Hindlimb muscle (tissue), 1 donor: ENCODE results near the gene TANGO2. TPM values are rescaled to one million over a fixed set of nuclear protein-coding genes. Genes with fewer than 3 reads are reported as not detected.

Source experiments
- DNase-seq: peaks from one replicate; pipeline ENCODE4 v3.0.0-alpha.2; 2013
- polyA plus RNA-seq: library from polyadenylated mRNA; unstranded; fragments of 120-200 nt; gene quantifications from one replicate; pipeline ENCODE4 v1.2.1, GENCODE V29; 2013; ENCODE audit not compliant: insufficient read length

TANGO2 gene
- polyA plus RNA-seq, 1 donor: 12.6 TPM

DNA sequence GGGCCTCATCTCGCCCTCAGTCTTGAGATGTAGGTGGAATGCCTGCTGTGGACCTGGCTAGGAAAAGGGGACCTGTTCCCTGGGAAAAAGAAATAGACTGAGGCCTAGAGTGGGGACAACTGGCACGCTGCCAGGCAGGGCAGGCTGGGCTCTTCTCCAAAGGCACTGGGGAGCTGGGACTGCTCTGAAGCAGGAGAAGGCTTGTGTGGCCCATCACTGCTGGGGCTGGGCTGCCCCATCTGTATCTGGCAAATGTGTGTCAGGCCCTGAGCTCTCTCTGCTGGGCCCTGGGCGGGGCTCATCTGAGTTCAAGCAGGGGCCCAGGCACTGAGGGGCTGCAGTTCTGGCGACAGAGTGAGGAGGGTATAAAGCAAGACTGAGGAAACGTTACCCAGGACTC lies 37.2 kb upstream of the TANGO2 start:
- DNase-seq: no peak

DNA sequence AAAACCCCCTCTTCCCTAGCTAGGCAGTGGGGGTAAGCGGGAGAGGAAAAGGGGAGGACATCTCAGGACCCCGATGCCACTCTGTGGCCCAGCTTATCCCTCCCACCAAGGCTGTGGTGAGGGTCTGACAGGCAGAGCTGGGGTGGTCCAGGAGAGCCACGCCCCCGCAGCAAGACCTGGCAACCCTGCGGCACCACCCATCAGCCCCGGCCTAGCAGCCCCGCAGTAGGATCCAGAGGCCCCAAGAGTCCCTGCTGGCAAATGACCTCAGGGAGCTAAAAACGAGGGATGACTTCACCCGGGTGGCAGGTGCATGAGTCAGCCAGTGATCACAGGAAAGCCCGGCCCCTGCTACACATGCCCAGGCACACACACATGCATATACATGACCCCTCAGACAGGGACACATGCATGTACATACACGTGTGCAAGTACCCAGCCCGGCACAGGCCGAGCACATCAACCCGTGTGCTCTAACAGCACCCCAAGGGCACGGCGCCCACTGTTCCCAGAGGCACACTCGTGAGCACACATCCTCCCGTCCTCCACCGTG lies 36.6 kb upstream of the TANGO2 start:
- DNase-seq: no peak

DNA sequence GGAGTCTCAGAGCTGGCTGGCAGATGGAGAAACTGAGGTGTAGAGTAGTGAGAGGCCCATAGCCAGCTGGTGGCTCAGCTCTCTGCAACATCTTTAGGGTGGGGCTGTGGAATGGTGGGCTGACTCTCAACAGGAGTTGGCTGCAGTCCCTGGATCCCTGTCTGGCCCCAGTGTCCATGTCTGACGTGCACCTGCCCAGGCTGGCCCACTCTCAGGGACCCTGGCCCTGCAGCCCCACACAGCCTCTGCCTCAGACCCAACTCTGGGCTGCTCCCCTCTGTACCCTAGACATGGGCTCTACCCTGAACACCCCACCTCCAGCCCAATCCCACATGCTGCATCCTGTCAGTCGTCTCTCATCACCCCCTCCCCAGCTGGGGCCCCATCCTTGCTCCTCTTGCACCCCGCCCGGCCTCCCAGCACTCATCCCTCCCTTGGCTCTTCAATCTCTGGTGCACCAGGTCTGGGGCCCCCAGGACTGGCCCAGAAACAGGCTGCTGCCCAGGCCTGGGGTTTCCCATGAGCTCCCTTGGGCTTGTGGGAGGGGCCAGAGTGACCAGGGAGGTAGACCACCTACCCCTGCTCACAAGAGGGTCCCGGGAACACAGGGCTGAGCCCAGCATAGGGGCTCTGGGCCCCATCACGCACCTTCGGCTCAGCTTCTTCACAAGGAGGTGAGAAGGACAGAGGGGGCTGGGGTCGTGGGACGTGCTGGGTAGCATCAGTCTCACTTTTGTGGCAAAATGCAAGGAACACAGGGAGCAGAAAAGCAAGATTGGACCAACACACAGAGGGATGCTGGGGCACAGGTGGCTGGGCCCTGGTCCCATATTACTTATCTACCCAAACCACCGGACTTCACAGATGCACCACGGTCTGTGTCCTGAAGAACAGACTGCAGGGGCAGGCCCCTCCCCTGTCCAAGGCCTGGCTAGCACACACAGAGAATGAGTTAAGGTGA lies 35.8 kb upstream of the TANGO2 start:
- DNase-seq: no peak

DNA sequence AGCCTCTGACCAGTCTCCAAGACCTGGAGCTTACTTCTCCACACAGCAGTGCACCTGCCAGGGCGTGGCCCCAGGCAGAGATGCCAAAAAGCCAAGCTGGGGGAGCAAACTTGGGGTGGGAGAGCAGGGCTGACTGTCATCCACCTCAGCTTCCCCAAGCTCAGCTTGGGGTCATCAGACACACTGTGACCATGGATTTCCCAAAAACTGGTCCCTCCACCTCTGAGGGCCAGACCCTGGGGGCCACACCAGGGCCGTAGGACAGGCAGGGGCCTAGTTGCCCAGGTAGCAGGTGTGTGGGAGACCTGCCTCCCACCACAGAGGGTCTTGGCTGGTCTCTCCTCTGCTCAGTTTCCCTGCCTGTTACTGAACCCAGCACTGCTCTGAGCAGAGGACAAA lies 34.9 kb upstream of the TANGO2 start:
- DNase-seq: no peak

DNA sequence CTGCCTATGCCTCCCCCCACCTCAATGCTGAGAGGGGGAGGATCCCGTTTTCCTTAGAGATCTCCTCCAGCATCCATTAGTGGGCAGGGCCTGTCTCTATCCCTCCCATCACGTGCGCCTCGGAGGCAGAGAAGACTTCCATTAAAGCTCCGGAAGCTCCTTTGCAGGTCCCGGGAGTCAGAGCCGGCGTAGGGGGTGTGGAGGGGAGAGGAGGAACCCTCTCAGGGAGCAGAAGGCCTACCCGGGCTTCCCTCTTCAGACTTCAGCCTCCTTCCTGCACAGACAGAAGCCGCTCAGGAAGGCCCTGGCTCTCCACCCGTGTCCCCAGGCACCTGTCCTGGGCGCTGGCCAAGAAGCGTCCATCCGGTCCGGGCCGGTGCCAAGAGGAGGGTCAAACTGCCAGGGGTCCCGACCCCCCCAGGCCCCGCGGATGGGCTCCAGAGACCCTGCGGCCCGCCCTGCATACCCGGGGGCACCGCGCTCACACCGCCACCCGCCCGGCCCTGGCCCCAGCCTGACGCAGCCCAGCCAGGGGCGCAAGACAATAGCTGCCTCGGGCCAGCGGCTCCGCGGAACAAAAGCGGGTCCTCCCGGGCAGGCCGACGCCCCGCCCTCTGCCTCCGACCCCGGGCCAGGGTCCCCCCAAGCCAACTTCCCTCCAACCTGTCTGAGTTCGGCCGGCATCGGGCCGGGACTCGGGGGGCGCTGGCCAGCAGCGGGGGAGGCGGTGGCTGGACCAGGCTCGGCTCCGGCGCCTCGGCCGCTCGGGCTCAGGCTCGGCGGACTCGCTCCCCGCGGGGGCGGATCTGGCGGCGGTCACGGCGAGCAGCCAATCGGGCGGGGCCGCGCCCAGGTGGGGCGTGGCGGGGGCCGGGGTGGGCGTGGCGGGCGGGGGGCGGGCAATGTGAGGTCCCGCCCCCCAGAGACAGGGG lies 34.2 kb upstream of the TANGO2 start:
- DNase-seq: peak; percentile 83

DNA sequence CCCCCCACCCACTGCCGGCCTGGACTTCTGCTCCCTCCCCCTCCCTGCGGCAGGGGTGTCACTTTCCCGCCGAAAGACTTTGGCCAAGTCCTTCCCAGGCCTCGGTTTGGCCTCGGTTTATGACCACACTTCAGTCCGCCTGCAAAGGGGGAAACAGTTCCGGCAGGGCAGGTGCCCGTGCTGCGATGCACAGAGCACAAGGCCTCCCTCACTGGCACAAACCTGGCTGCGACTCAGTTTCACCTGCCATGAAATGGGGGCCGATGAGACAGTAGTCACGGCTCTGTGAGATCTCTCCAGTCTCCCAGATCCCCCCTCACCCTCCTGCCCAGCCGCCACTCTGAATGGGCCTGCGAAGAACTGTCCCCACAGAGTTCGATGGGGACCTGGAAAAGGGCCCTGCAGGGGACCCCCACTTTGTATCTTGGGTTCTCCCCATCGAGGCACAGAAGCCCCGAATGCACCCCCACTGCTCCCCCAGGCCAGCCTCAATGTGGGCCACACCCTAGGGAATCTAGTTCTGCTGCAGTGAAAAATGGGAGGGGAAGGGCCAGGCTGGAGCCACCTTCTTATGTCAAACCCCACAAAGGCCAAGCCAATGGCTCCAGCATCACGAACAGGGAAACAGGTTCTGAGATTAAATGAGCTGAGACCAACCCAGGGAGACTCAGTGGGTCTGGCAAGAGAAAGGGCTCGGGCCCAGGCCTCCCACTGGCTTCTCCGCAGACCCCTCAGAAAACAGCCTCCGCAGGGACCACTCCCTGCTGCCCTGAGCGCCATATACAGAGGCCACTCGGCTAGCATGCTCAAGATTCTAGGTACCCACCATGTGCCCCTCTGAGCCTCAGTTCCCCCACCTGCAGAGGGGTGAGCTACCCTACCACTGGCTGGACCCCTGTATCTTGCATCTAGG lies 33.3 kb upstream of the TANGO2 start:
- DNase-seq: no peak

DNA sequence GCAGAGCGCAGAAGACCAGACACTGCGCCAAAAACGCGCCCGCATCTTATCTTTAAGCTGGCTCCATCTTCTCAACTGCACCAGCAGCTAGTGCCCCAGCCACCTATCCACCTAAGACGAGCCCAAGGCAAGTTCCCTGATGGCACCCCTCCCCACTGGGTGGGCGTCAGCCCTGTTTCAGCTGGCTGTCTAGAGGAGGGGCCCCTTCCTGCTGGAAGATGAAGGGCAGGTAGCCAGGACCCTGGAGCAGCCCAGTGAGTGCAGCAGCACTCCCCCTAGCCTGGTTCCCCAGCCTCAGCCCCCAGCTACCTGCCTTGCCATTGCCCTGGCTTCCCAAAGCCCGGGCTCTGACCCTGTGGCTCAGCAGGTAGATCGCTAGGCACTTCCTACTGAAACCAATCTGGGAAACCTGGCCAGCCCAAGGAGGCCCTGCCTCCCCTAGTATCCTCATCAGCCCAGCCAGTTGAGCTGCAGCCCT lies 32.5 kb upstream of the TANGO2 start:
- DNase-seq: no peak

DNA sequence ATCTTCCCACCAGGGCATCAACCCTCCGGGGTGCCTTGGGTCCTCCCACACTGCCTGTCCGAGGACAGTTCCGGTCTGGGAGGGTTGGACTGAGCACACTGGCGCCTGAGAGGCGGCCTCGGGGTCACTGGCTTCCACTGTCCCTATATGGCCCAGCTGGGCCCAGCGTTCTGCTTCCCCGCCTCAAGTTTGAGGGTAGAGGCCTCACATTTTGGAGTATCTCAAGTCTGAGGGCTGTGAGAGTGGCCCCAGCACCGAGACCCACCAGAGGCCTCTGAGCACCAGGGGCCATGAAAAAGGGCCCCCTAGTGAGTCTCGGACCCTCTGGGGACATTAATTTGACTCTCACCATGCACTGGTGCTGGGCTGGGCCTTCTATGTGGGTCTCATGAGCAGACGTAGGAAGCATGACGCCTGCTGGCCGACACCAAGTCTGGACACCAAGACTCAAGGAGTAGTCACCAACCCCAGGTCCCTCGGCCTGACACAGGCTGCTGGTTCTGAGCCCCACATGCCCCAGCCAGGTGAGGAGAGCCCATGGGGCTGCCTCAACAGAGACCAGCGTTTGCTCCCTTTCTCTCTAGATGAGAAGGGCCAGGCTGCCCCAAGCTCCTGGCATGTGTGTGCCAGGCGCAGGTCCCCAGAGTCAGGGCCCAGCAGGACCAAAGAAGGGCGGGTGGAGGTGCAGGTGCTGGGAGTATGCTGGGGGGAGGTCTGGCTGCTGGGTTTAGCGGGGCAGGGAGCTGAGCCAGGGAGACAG lies 31.8 kb upstream of the TANGO2 start:
- DNase-seq: no peak

DNA sequence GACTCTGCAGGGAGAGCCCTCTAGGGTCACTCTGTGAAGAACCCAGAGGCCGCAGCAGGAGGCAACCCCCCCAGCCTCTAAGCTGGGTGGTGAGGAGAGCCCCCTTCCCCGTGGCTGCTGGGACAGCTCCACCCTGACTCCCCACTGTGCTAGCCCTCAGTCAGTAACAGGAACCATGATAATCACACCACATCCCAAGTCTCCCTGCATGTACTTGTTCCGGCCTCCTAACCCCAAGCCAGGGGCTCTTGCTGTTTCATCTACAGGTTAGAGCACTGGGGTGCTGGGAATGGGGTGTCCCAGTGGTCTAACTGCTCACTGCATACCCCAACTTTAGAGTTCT lies 31.2 kb upstream of the TANGO2 start:
- DNase-seq: no peak

DNA sequence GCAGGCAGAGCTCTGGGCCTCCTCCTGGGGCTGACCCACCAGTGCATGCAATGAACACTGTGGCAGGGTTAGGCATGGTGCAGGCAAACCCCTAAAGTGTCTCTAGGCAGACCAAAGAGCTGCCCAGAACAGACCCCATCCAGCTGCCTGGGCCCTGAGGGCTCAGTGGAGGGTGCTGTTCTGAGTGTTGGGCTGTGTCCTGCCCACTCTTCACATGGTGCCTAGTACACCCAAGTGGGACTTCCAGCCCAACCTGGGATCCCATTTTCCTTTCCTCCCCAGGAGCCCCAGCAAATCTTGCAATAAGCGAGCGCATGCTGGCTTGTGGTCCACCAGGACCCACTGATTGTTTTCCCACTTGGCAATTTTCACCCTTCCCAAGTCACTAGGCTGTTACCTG lies 30.7 kb upstream of the TANGO2 start:
- no peak for DNase-seq

DNA sequence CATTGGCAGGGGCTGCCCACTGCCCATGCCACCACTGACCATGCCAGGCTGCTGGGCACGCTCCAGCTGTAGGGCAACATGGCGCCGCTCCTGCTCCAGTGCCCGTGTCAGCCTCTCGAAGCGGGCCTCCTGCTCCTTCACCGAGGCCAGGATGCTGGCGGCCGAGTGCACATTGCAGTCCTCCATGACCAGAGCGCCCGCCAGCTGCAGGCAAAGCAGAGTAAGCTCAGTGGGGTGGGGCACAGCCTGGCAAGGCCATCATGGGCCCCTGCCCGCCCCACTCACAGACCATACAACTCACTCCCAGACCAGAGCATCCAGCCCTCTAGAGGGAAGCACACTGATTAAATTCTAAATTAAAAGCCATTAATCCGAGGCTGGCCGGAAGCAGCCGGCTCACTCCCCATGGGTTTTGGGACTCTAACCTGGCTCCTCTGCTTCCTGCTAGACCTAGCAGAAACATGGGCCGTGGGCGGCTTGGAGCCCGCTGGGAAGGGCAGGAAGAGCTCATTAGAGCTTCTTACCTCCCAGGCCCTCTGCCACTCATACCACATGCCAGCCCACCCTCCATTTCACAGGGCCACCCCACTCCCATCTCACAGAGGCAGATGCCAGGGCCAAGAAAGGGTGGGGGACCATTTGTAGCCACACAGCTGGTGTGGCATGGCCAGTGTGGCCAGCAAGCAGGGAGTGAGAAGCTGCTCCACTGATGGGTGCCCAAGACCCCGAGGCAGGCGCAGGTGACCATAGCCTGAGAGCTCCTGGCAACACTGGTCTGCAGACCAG lies 30.1 kb upstream of the TANGO2 start:
- DNase-seq: no peak

DNA sequence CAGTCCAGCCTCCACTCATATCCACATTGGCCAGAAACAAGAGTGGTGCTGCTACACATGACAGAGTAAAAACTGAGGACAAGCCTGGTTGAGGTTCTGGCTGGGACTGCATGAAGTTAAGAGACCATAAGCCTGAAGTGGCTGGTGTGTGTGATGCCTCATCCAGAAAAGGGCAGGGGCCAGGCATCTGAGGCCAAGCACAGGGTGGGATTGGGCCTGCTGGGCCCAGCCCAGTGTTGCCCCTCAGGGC lies 29.6 kb upstream of the TANGO2 start:
- no peak for DNase-seq

DNA sequence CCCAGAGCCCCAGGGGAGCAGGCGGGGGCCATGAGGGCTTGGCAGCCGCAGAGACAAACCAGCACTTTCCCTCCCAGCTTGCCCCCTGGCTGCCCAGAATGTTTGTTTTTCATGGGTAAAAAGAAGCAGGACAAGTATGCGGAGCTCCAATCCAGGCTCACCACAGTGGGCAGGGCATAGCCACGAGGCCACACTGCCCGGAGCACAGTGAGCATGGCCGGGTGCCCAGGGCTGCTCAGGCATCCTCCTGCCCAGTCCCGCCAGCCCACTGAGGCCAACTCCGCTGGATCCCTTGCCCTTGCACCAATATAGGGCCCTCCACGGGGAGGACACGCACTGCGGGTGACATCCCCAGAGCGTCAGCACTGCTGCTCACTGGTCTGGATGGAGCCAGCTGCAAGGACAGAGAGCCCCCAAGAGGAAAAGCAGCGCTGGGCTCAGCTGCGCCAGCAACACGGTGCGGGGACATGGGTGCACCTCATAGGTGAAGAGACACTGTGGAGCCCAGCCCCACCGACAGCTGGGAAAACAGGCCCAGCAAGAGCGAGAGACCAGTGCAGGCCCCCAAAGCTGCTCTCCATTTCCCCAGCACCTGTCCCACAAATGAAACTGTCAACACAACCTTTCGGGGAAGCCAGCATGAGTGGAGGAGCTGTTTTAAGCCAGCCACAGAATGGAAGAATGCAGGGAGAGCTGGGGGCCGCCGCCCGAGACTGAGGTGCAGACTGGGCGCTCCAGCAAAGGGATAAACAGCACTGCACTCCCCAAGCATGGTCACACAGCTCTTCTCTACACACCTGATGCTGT lies 29.1 kb upstream of the TANGO2 start:
- no peak for DNase-seq

DNA sequence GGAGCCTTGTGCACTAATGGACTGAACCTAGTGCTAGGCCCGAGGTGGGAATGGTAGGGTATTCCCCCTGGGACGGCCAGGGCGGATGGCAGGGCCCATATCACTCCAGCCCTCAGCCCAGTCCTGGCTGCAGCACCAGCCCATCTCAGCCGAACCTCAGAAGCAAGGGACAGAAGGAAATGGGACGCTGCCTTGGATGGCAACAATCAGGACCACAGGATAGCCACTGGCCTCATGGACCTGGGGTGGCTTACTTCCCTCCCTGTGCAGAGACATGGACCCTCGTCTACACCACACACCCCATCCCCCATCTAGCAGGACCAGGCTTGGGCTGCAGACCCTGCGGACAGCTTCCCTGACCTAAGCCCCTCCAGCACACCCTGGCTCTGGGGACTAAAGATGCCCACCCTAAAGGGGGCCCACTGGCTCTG lies 28.4 kb upstream of the TANGO2 start:
- DNase-seq: no peak

DNA sequence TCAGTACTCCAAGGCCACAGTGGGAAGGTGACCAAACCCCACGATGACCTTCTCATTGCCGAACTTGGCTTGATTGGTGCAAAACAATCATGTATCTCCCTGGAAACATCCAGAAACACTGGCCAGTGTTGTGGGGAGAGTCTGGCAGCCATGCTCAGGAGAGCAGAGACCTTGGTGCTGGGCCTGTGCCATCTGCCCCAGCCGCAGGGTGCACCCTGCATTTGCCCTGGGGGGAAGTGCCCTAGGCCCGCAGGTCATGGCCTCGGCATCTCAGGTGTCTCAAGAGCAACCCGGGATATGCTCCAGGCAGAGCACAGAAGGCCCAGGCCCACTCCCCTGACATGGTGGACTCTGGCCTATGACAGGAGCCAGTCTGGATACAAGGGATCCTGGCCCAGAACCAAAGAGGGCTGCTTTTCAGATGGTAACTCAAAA lies 28.0 kb upstream of the TANGO2 start:
- no peak for DNase-seq

DNA sequence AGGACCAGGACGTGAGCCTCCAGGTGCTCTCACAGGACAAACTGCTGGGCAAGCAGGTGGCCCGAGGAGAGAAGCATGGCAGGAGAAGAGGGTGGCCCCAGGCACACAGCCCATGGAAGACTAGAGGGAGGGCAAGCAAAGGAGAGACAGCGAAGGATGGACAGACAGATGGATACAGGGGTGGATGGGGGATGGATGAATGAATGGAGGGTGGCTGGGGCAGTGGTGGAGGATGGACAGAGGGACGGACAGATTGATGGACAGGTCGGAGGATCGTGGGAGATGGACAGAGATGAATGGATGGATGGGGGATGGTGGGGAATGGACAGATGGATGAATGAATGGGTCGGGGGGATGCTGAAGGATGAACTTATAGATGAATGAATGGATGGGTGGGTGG lies 27.0 kb upstream of the TANGO2 start:
- no peak for DNase-seq

DNA sequence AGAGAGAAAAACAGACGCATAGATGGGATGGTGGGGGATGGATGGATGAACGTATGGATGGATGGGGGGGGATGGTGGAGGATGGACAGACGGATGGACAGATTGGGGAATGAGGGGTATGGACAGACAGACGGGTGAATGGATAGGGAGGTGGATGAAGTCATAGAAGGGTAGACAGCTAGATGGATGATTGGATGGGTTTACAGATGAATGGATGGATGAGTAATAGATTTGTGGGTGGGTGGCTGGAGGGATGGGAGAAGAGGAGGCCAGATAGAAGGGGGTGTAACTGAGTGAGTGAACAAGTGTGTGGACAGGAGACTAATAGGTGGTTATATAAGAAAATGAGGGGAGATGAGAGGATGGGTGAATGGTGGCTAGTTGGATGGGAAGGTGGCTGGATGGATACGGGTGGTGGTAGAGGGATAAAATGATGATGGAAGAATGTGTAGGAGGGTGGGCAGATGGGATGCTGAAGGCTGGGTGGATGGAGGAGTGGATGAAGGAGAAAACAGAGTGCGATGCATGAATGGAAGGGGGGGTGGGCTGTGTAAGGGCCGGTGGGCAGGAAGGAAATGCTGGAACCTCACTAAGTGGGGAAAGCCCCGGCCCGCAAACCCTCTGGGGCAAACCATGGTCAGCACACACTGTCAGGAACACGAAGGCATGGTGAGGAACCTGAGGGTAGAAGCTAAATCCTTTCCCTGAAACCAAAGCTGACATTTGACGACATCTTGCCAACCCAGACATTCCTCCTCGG lies 25.9 kb upstream of the TANGO2 start:
- no peak for DNase-seq

DNA sequence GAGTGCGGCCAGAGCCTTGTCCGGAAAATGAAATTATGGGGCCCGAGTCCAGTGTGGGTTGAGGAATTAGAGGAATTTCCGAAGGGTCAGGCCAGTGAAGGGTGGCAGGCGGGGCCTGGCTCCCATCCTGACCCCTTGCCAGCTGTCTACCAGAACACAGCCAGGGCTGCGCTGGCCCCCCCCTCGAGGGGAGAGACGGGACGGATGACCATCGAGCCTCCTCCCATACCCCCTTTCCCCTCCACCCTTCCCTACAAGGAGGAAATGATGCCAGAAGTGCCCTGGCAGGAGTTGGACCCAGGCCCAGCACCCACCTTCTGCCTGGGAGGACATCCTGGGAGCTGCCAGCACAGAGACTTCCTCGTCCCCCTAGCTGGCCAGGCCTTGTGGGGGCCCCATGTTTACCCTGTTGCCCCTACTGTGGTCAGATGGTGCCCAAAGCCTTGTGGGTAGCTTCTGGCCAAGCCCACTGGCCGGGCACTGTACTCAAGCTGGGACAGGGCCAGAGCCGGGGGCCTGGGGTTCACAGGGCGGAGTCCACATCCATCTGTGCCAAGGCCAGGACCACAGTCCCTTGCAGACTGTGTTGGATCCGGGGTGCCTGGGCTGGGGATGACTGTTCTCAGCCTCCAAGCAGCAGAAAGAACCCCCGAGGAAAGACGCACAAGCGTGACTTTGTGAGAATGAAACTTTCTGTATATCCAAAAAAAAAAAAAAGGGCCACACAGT lies 25.1 kb upstream of the TANGO2 start:
- peak; percentile 53 for DNase-seq
